IPS-15b (cell line): ENCODE measurements around the gene PKNOX2.

Experiments
- H3K27me3 ChIP-seq: one replicate; pipeline ENCODE4 v1.6.1; 2013; ENCODE audit warnings: low read length; ENCODE audit not compliant: control insufficient read depth, insufficient read depth
- H3K36me3 ChIP-seq: one replicate; pipeline ENCODE4 v1.6.1; 2013; ENCODE audit warnings: low read length; ENCODE audit not compliant: control insufficient read depth, insufficient read depth
- H3K4me1 ChIP-seq: one replicate; pipeline ENCODE4 v1.6.1; 2013; ENCODE audit warnings: mild to moderate bottlenecking, low read length; ENCODE audit not compliant: control insufficient read depth, insufficient read depth
- H3K4me3 ChIP-seq: one replicate; pipeline ENCODE4 v1.5.1; 2013; ENCODE audit warnings: low read depth, low read length
- H3K9ac ChIP-seq: one replicate; pipeline ENCODE4 v1.6.1; 2013; ENCODE audit warnings: low read depth, mild to moderate bottlenecking, low read length
- H3K9me3 ChIP-seq: one replicate; pipeline ENCODE4 v1.6.1; 2013; ENCODE audit warnings: mild to moderate bottlenecking, low read length; ENCODE audit not compliant: control insufficient read depth, insufficient read depth

The PKNOX2 gene

DNA sequence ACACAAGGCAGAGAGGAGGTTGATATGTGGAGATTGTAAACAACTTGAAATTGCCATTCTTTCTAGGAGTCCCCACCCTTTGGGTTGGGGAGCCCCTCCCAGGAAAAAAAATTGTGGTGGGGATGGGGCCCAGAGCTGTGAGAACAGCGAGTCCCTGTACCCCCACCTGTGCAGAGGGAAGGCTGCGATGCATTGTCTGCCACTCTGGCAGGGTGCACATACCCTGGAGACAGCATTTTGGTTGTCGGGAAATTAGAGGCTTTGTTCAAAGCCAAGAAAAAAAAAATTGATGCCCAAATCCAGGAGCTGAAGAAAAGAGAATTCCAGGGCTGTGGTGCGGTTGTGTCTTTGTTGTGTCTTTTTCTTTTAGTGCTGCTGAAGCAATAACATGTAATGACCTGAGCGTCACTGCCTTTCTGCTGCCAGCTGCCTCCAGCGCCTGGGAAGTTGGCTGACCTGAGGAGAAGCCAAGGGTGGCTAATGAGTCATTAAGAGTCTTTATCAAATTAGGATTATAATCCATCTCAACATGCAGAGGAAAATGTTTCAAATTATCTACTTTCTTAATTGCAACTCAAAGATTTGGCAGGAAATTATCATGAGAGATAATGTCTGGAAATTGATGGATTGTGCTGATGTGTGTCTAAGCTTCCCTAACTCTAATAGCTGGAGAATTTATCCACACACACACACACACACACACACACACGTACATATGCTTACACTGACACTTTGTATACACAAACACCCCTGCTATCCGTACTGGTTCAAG lies 8.0 kb upstream of the PKNOX2 start:
- H3K36me3 ChIP-seq: no peaks in the 10 kb centered on the region
- no peak overlapping the region for H3K4me3 ChIP-seq
- no peaks in the 10 kb centered on the region for H3K4me1 ChIP-seq
- H3K9me3 ChIP-seq: no peaks in the 10 kb centered on the region
- no peaks in the 10 kb centered on the region for H3K27me3 ChIP-seq
- no peak overlapping the region for H3K9ac ChIP-seq

GRCh38 chr11:125157118-125157733 lies 7.3 kb upstream of the PKNOX2 start:
- Histone ChIP-seq H3K27me3 (no peaks in the 10 kb centered on the region), H3K4me3 (no peak overlapping the region), H3K36me3 (no peaks in the 10 kb centered on the region), H3K4me1 (peaks cover 4% of the 10 kb centered on the region), H3K9me3 (no peaks in the 10 kb centered on the region), H3K9ac (no peak overlapping the region)

DNA sequence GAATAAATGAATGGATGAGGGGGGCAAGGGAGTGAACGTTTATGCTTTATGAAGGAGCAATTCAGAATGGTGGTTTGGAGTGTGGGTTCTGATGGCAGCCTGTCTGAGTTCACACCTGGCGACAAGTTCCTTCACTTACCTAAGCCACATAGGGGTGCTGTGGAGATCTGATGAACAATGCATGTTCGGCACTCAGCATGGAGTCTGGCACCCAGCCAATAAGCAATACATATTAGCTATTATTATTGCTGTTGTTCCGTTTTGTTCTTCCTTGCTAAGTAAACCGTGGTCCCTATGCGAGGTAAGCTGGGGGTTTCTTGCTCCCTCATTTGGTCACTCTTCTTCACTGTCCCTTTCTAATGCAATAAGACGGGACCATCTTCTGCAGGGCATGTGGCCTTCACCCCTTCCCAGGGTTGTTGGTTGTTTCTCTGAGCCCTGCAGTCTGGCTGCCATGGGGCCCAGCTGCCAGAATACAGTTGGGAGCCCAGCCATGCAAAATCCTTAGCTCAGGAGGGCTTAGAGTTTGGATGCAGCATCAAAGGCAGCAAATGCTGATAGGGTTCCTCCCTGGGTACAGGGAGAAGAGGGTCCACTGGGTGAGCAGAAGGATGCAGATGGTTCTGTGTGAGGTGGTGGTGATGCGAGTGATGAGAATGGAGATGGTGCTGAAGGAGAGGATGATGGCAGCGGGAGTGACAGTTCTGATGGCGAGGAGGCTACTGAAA lies 6.4 kb upstream of the PKNOX2 start:
- Histone ChIP-seq H3K9me3 (no peaks in the 10 kb centered on the region), H3K4me3 (no peak overlapping the region), H3K4me1 (peaks cover 11% of the 10 kb centered on the region), H3K9ac (no peak overlapping the region), H3K27me3 (no peaks in the 10 kb centered on the region), H3K36me3 (no peaks in the 10 kb centered on the region)

DNA sequence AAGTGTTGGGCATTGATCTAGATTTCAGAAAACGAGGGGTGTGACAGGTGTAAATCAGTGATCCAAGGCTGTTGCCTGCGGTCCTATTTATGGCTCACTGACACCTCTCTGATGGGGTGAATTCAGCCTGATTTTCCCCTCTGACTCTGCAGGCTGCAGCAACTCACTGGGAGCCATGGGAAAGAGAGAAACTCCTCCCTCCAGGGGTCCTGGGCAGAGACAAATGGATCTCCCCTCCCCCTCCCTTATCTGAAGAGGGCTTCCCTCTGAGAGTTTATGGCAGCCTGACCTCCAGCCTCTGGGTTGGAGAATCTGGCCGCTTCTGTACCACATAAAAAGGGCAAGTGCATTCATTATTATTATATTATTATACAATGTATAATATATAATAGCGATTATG lies 1.8 kb upstream of the PKNOX2 start:
- H3K4me3 ChIP-seq: no peak overlapping the region
- H3K9ac ChIP-seq: no peak overlapping the region
- H3K9me3 ChIP-seq: no peaks in the 10 kb centered on the region
- peaks cover 18% of the 10 kb centered on the region for H3K4me1 ChIP-seq
- H3K27me3 ChIP-seq: peaks cover 25% of the 10 kb centered on the region
- no peaks in the 10 kb centered on the region for H3K36me3 ChIP-seq

DNA sequence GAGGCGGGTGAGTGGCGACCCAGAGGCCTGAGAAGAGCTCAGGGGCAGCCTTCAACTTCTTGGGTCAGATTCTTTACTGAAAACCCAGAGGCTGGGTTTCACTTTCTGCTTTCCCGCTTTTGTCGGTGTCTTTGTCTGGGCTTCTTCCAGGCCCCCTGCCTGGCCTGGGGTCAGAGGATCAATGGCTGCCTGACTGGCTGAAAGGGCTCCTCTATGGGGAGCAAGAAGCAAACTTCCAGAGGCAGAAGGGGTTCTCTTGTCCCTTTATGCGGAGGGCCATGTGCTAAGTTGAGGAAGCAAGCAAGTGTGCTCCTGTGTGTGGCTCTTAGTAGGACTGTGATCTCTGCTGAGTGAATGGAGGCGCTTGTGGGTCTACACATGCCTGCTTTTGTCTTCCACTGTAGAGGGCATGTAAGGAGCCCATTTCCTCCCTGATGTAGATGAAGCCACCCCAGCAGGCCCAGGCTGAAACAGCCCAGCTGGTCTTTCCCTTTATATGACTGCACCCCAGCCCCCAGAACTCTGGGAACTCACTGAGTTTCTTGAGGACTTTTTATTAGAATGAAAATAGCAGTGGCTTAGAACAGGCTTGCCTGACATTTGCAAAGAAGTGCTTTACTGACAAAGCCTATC lies 1.0 kb upstream of the PKNOX2 start:
- Histone ChIP-seq H3K9ac (no peak overlapping the region), H3K27me3 (peaks cover 33% of the 10 kb centered on the region)

GRCh38 chr11:125164091-125164421 lies 495 bp upstream of the PKNOX2 start:
- Histone ChIP-seq H3K4me3 (peak overlapping the region; percentile 50), H3K36me3 (no peaks in the 10 kb centered on the region), H3K4me1 (peaks cover 21% of the 10 kb centered on the region), H3K27me3 (peaks cover 38% of the 10 kb centered on the region), H3K9ac (peak overlapping the region; percentile 49), H3K9me3 (no peaks in the 10 kb centered on the region)

More for the DNA sequence above, 1.0 kb upstream of the PKNOX2 start:
- no peaks in the 10 kb centered on the region for H3K9me3 ChIP-seq
- H3K4me3 ChIP-seq: peak overlapping the region; percentile 50
- no peaks in the 10 kb centered on the region for H3K36me3 ChIP-seq
- H3K4me1 ChIP-seq: peaks cover 21% of the 10 kb centered on the region

- H3K4me3 ChIP-seq: peak overlapping the region; percentile 64
- peaks cover 32% of the 10 kb centered on the region for H3K4me1 ChIP-seq
- no peaks in the 10 kb centered on the region for H3K36me3 ChIP-seq
Observed at GRCh38 chr11:125165111-125165842, 726 bp downstream of the PKNOX2 start.

GRCh38 chr11:125165843-125166763 lies 1.6 kb downstream of the PKNOX2 start:
- peak overlapping the region; percentile 64 for H3K4me3 ChIP-seq
- peaks cover 56% of the 10 kb centered on the region for H3K27me3 ChIP-seq
- H3K36me3 ChIP-seq: no peaks in the 10 kb centered on the region
- no peak overlapping the region for H3K9ac ChIP-seq
- H3K4me1 ChIP-seq: peaks cover 38% of the 10 kb centered on the region
- H3K9me3 ChIP-seq: no peaks in the 10 kb centered on the region

More at GRCh38 chr11:125165111-125165842, 726 bp downstream of the PKNOX2 start:
- H3K27me3 ChIP-seq: peaks cover 50% of the 10 kb centered on the region
- no peak overlapping the region for H3K9ac ChIP-seq
- no peaks in the 10 kb centered on the region for H3K9me3 ChIP-seq

DNA sequence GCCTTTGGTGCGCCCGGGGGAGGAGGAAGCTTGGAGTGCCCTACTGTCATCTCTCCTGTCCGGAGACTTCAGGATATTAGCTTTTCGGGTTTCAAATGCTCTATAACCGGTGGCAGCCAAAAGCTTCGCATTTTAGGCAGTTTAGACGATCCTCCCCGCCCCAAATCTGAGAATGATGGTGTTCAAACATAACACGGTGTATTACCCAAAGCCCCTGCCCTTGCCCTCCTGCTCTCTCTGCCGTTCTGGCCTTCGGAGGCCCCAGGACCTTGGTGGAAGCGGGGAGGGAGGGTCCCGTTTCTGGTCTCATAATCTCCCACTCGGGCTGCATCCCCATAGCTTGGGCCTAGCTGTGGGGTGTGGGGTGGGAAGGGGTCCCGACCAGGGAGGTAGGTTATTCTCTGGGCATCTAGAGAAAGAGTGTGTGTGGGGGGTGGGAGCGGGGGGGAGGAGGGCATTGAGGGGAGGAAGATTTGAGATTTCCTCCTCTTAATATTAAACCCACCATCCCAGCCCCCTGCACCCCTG lies 2.3 kb downstream of the PKNOX2 start:
- no peak overlapping the region for H3K9ac ChIP-seq
- H3K4me3 ChIP-seq: peak overlapping the region; percentile 64
- H3K9me3 ChIP-seq: no peaks in the 10 kb centered on the region
- H3K27me3 ChIP-seq: peaks cover 62% of the 10 kb centered on the region
- peaks cover 39% of the 10 kb centered on the region for H3K4me1 ChIP-seq
- no peaks in the 10 kb centered on the region for H3K36me3 ChIP-seq

GRCh38 chr11:125167292-125167953 lies 2.9 kb downstream of the PKNOX2 start:
- no peak overlapping the region for H3K9ac ChIP-seq
- H3K27me3 ChIP-seq: peaks cover 68% of the 10 kb centered on the region
- peak overlapping the region; percentile 64 for H3K4me3 ChIP-seq
- H3K4me1 ChIP-seq: peaks cover 33% of the 10 kb centered on the region
- no peaks in the 10 kb centered on the region for H3K9me3 ChIP-seq
- H3K36me3 ChIP-seq: no peaks in the 10 kb centered on the region
